Gastrocnemius medialis (tissue), 4 donors: ENCODE results near the gene RCSD1.

Source experiments
- POLR2A ChIP-seq, 2 donors: fragments of 450-650 bp; IDR thresholded peaks; one replicate each; pipeline ENCODE4 v1.6.1; 2017; ENCODE audit warnings: antibody characterized with exemption in 2 of 2, mild to moderate bottlenecking in 2 of 2, moderate library complexity in 2 of 2
- TF ChIP-seq, protein P1 (sequence below), 5 experiments: fragments of 450-650 bp in 3 of 5; fragments of 200-600 bp in 2 of 5; sonication (generic) in 2 of 5; IDR thresholded peaks in 4 of 5; conservative IDR thresholded peaks in 1 of 5; 1 replicate in 4 of 5; 2 replicates in 1 of 5; pipeline ENCODE4 v1.5.1; 2016 to 2019; ENCODE audit warnings: antibody characterized with exemption in 5 of 5, mild to moderate bottlenecking in 3 of 5, moderate library complexity in 3 of 5

DNA sequence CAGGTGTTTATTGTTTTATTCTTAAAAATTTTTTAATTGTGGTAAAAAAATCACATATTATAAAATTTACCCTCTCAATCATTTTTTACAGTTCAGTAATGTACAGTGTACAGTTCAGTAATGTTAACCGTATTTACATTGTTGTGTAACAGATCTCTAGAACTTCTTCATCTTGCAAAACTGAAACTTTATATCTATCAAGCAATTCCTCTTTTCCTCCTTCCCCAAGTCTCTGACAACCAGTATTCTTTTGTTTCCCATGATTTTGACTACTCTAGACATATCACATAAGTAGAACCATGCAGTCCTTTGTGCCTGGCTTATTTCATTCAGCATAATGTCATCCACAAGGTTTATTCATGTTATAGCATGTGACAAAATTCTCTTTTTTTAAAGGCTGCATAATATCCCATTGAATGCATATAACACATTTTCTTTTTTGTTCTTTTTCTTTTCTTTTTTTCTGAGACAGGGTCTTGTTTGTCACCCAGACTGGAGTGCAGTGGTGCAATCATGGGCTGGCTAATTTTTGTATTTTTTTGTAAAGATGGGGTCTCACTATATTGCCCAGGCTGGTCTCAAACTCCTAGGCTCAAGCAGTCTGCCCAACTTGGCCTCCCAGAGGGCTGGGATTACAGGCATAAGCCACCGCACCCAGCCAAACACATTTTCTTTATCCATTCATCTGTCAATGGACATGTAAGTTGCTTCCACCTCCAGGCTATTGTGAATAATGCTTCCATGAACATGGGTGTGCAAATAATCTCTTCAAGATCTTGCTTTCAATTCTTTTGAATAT is 17.2 kb upstream of the RCSD1 start:
- TF ChIP-seq POLR2A (IDR thresholded peaks at IDR 0.05), result no peak
- TF ChIP-seq, protein P1, sequence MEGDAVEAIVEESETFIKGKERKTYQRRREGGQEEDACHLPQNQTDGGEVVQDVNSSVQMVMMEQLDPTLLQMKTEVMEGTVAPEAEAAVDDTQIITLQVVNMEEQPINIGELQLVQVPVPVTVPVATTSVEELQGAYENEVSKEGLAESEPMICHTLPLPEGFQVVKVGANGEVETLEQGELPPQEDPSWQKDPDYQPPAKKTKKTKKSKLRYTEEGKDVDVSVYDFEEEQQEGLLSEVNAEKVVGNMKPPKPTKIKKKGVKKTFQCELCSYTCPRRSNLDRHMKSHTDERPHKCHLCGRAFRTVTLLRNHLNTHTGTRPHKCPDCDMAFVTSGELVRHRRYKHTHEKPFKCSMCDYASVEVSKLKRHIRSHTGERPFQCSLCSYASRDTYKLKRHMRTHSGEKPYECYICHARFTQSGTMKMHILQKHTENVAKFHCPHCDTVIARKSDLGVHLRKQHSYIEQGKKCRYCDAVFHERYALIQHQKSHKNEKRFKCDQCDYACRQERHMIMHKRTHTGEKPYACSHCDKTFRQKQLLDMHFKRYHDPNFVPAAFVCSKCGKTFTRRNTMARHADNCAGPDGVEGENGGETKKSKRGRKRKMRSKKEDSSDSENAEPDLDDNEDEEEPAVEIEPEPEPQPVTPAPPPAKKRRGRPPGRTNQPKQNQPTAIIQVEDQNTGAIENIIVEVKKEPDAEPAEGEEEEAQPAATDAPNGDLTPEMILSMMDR (IDR thresholded peaks at IDR 0.05 in 4 of 5, conservative IDR thresholded peaks at IDR 0.05 in 1 of 5), result no peak
